H1 (cell line): Measurements from ENCODE around the gene OPCML. TPM values are rescaled to one million over a fixed set of nuclear protein-coding genes. Genes with fewer than 3 reads are reported as not detected.

ENCODE experiments used
- CTCF ChIA-PET: fragments of 300-600 bp; sonication (Branson Sonifier 250); formaldehyde crosslinking; loops from one replicate; lab custom pipeline; 2021; ENCODE audit not compliant: partially characterized antibody; lab: Charles Lee
- POLR2A ChIA-PET: fragments of 300-600 bp; sonication (Branson Sonifier 250); formaldehyde crosslinking; loops from one replicate; lab custom pipeline; 2021; ENCODE audit warnings: inconsistent platforms; ENCODE audit not compliant: partially characterized antibody; lab: Charles Lee
- DNase-seq, 2 experiments: peaks; one replicate each; pipeline versions ENCODE4 v3.0.0 to v3.0.0-alpha.2; 2010 to 2022; ENCODE audit warnings: low spot score in 2 of 2, low read depth in 1 of 2, mixed read lengths in 1 of 2
- FAIRE-seq: peaks from 2 replicates; lab custom pipeline; 2011; peaks lifted over from hg19 to GRCh38; lab: Jason Lieb, UNC
- H2AFZ ChIP-seq: 2 replicates; pipeline ENCODE4 v1.8.1; 2012; ENCODE audit warnings: low read length, inconsistent platforms
- H2AK5ac ChIP-seq: 2 replicates; pipeline ENCODE4 v1.6.1; 2013; ENCODE audit warnings: low read depth, low read length
- H2BK120ac ChIP-seq: replicated peaks from 2 replicates; pipeline ENCODE3; 2013; ENCODE audit warnings: low read depth, low read length, inconsistent platforms
- H2BK12ac ChIP-seq: 2 replicates; pipeline ENCODE4 v1.6.1; 2013; ENCODE audit warnings: low read depth, low read length
- H2BK15ac ChIP-seq: 2 replicates; pipeline ENCODE4 v1.6.1; 2013; ENCODE audit warnings: low read length
- H2BK20ac ChIP-seq: 2 replicates; pipeline ENCODE4 v1.6.1; 2013; ENCODE audit warnings: low read length
- H2BK5ac ChIP-seq: 2 replicates; pipeline ENCODE4 v1.6.1; 2013; ENCODE audit warnings: low read depth, low read length
- H3K14ac ChIP-seq: 2 replicates; pipeline ENCODE4 v1.6.1; 2013; ENCODE audit warnings: inconsistent platforms; ENCODE audit not compliant: insufficient read length
- H3K18ac ChIP-seq: 2 replicates; pipeline ENCODE4 v1.6.1; 2013; ENCODE audit warnings: low read length; ENCODE audit errors: extremely low read depth
- H3K23ac ChIP-seq: 2 replicates; pipeline ENCODE4 v1.6.1; 2013; ENCODE audit warnings: inconsistent platforms; ENCODE audit not compliant: insufficient read length
- H3K23me2 ChIP-seq: 2 replicates; pipeline ENCODE4 v1.6.1; 2013; ENCODE audit warnings: low read depth, low read length
- H3K27ac ChIP-seq: 2 replicates; pipeline ENCODE4 v1.6.1; 2011; ENCODE audit warnings: low read depth, low read length, inconsistent platforms
- H3K27me3 ChIP-seq, 4 experiments: replicated peaks in 1 of 4; 1 replicate in 1 of 4; 2 replicates in 3 of 4; pipeline versions ENCODE4 v1.6.1 to v1.8.1; 2011 to 2013; ENCODE audit warnings: low read length in 3 of 4, mild to moderate bottlenecking in 3 of 4, inconsistent platforms in 2 of 4, mixed read lengths in 2 of 4, moderate library complexity in 1 of 4; ENCODE audit not compliant: control insufficient read depth in 3 of 4, insufficient read depth in 3 of 4; ENCODE audit errors: extremely low read depth in 1 of 4
- H3K36me3 ChIP-seq, 4 experiments: 2 replicates each; pipeline versions ENCODE4 v1.6.1 to v1.8.1; 2011 to 2013; ENCODE audit warnings: mild to moderate bottlenecking in 4 of 4, low read length in 3 of 4, moderate library complexity in 2 of 4, control low read depth in 1 of 4, inconsistent platforms in 1 of 4; ENCODE audit not compliant: insufficient read depth in 4 of 4, control insufficient read depth in 2 of 4
- H3K4ac ChIP-seq: replicated peaks from 2 replicates; pipeline ENCODE3; 2013; ENCODE audit warnings: low read length, low read depth, mixed read lengths, inconsistent platforms; ENCODE audit not compliant: insufficient read length
- H3K4me1 ChIP-seq, 4 experiments: replicated peaks in 1 of 4; 1 replicate in 1 of 4; 2 replicates in 3 of 4; pipeline versions ENCODE4 v1.6.1 to v1.8.1; 2011 to 2013; ENCODE audit warnings: low read length in 3 of 4, inconsistent platforms in 2 of 4, mixed read lengths in 1 of 4; ENCODE audit not compliant: insufficient read depth in 4 of 4, control insufficient read depth in 3 of 4
- H3K4me2 ChIP-seq, 2 experiments: 2 replicates each; pipeline versions ENCODE4 v1.6.1 to v1.8.1; 2011 to 2013; ENCODE audit warnings: low read depth in 2 of 2, low read length in 2 of 2, control low read depth in 1 of 2, inconsistent platforms in 1 of 2, mild to moderate bottlenecking in 1 of 2; ENCODE audit not compliant: insufficient read depth in 1 of 2
- H3K4me3 ChIP-seq, 4 experiments: fragments of 200-600, 300-600 bp in 1 of 4; sonication (generic), shearing (Covaris generic), sonication (Bioruptor Twin) in 1 of 4; 2 replicates each; pipeline versions ENCODE4 v1.5.1 to v1.8.1; 2011 to 2016; ENCODE audit warnings: low read length in 4 of 4, low read depth in 3 of 4, control low read depth in 2 of 4, inconsistent platforms in 2 of 4, mild to moderate bottlenecking in 2 of 4, mixed read lengths in 1 of 4, moderate library complexity in 1 of 4; ENCODE audit not compliant: insufficient read depth in 2 of 4; ENCODE audit errors: extremely low read depth in 1 of 4
- H3K56ac ChIP-seq: replicated peaks from 2 replicates; pipeline ENCODE3; 2013; ENCODE audit warnings: low read depth, mild to moderate bottlenecking, mixed read lengths, low read length, inconsistent platforms; ENCODE audit not compliant: insufficient read length
- H3K79me1 ChIP-seq: 2 replicates; pipeline ENCODE4 v1.6.1; 2013; ENCODE audit warnings: low read depth, low read length, control low read depth
- H3K79me2 ChIP-seq, 2 experiments: 2 replicates each; pipeline versions ENCODE4 v1.6.1 to v1.8.1; 2012 to 2013; ENCODE audit warnings: low read length in 2 of 2, mild to moderate bottlenecking in 2 of 2, inconsistent platforms in 1 of 2; ENCODE audit not compliant: insufficient read depth in 2 of 2, control insufficient read depth in 1 of 2
- H3K9ac ChIP-seq, 4 experiments: replicated peaks in 1 of 4; 1 replicate in 1 of 4; 2 replicates in 3 of 4; pipeline versions ENCODE4 v1.6.1 to v1.8.1; 2011 to 2013; ENCODE audit warnings: low read depth in 3 of 4, low read length in 3 of 4, control low read depth in 2 of 4, mild to moderate bottlenecking in 2 of 4, moderate library complexity in 2 of 4, inconsistent platforms in 1 of 4; ENCODE audit errors: extremely low read depth in 1 of 4
- H3K9me3 ChIP-seq, 2 experiments: 2 replicates each; pipeline versions ENCODE4 v1.6.1 to v1.8.1; 2012 to 2013; ENCODE audit warnings: mild to moderate bottlenecking in 2 of 2, moderate library complexity in 2 of 2, control low read depth in 1 of 2, inconsistent platforms in 1 of 2, low read depth in 1 of 2, low read length in 1 of 2, mixed read lengths in 1 of 2; ENCODE audit not compliant: insufficient read depth in 2 of 2
- H4K20me1 ChIP-seq, 2 experiments: replicated peaks in 1 of 2; 2 replicates each; pipeline versions ENCODE3 to v1.8.1; 2011 to 2013; ENCODE audit warnings: inconsistent platforms in 2 of 2, low read length in 2 of 2, mild to moderate bottlenecking in 1 of 2; ENCODE audit not compliant: insufficient read depth in 2 of 2, control insufficient read depth in 1 of 2
- H4K5ac ChIP-seq: 2 replicates; pipeline ENCODE4 v1.6.1; 2013; ENCODE audit warnings: low read length, low read depth, mixed read lengths, inconsistent platforms; ENCODE audit not compliant: insufficient read length
- H4K8ac ChIP-seq: 2 replicates; pipeline ENCODE4 v1.8.0; 2013; ENCODE audit warnings: mild to moderate bottlenecking, moderate library complexity, low read length, inconsistent platforms; ENCODE audit not compliant: insufficient read depth; ENCODE audit errors: extremely low read depth
- H4K91ac ChIP-seq: replicated peaks from 2 replicates; pipeline ENCODE3; 2013; ENCODE audit warnings: low read length, mixed read lengths, inconsistent platforms; ENCODE audit not compliant: insufficient read length
- ASH2L ChIP-seq: fragments of 200-600, 300-600 bp; sonication (generic); IDR thresholded peaks from one replicate; pipeline ENCODE4 v1.7.1; 2017; ENCODE audit warnings: low read length
- BCL11A ChIP-seq, 2 experiments: IDR thresholded peaks; one replicate each; pipeline ENCODE4 v1.6.1; 2011; ENCODE audit warnings: low read depth in 2 of 2, low read length in 2 of 2, mild to moderate bottlenecking in 2 of 2
- CTBP2 ChIP-seq: IDR thresholded peaks from 2 replicates; pipeline ENCODE4 v1.7.0; 2011; ENCODE audit warnings: borderline replicate concordance, mild to moderate bottlenecking, moderate library complexity, mixed read lengths, low read length; ENCODE audit not compliant: insufficient read depth, insufficient read length
- FOSL1 ChIP-seq: IDR thresholded peaks from 2 replicates; pipeline ENCODE4 v1.6.1; 2011; ENCODE audit warnings: mild to moderate bottlenecking, low read depth, low read length, moderate library complexity; ENCODE audit not compliant: insufficient read depth
- JUN ChIP-seq: IDR thresholded peaks from 2 replicates; pipeline ENCODE4 v1.6.1; 2011; ENCODE audit warnings: low read depth, mild to moderate bottlenecking, improper control_type of control experiment, low read length
- KDM4A ChIP-seq: IDR thresholded peaks from one replicate; pipeline ENCODE4 v1.7.1; 2012; ENCODE audit warnings: low read depth, mild to moderate bottlenecking, moderate library complexity, low read length, inconsistent platforms; ENCODE audit not compliant: severe bottlenecking
- POU5F1 ChIP-seq: IDR thresholded peaks from 2 replicates; pipeline ENCODE4 v1.6.1; 2011; ENCODE audit warnings: low read depth, mild to moderate bottlenecking, low read length, moderate library complexity
- RBBP5 ChIP-seq: IDR thresholded peaks from 2 replicates; pipeline ENCODE4 v1.7.1; 2012; ENCODE audit warnings: low read depth, mild to moderate bottlenecking, inconsistent platforms, low read length, moderate library complexity, borderline replicate concordance
- SAP30 ChIP-seq: fragments of 300-600 bp; sonication (generic); IDR thresholded peaks from 2 replicates; pipeline ENCODE4 v1.7.1; 2012; ENCODE audit warnings: low read length, moderate library complexity, mild to moderate bottlenecking, inconsistent platforms; ENCODE audit not compliant: insufficient read depth, insufficient replicate concordance
- SUZ12 ChIP-seq: fragments of 200-600 bp; sonication (generic); IDR thresholded peaks from 2 replicates; pipeline ENCODE4 v1.6.1; 2012; ENCODE audit warnings: mild to moderate bottlenecking, inconsistent platforms, low read length, moderate library complexity, mixed read lengths
- TAF1 ChIP-seq: IDR thresholded peaks from 2 replicates; pipeline ENCODE4 v1.6.1; 2011; ENCODE audit warnings: mild to moderate bottlenecking, low read depth, low read length
- TCF12 ChIP-seq: IDR thresholded peaks from 2 replicates; pipeline ENCODE4 v1.6.1; 2011; ENCODE audit warnings: low read depth, mild to moderate bottlenecking, low read length
- USF2 ChIP-seq: IDR thresholded peaks from 2 replicates; pipeline ENCODE4 v1.6.1; 2011; ENCODE audit warnings: low read length, improper control_type of control experiment
- YY1 ChIP-seq: IDR thresholded peaks from 2 replicates; pipeline ENCODE4 v1.6.1; 2011; ENCODE audit warnings: low read depth, mild to moderate bottlenecking, low read length
- WGBS, 2 experiments: shearing (Covaris generic) in 1 of 2; methylation state at CpG; one replicate each; pipeline versions ENCODE4 v1.1.6 to v1.1.7; 2013 to 2015; ENCODE audit warnings: low lambda C conversion rate in 2 of 2, mixed read lengths in 2 of 2, inconsistent platforms in 1 of 2, low coverage in 1 of 2, missing lambda C conversion rate in 1 of 2; ENCODE audit not compliant: insufficient replicate concordance in 2 of 2, insufficient coverage in 1 of 2, insufficient read length in 1 of 2; ENCODE audit errors: extremely low coverage in 1 of 2, missing lambda C conversion rate in 1 of 2; 5-methylcytosine and 5-hydroxymethylcytosine counted together
- polyA plus RNA-seq, 7 experiments: library from polyadenylated mRNA; depleted of rRNA in 3 of 7; stranded (reverse) in 5 of 7; unstranded in 2 of 7; fragments of >200 nt in 5 of 7; fragments of 200-250 nt in 2 of 7; gene quantifications; 1 replicate in 5 of 7; 2 replicates in 1 of 7; 4 replicates in 1 of 7; pipeline versions ENCODE4 v1.2.1 to v1.2.3, GENCODE V29; 2011 to 2013; ENCODE audit warnings: missing spikeins in 2 of 7, mixed read lengths in 2 of 7
- total RNA-seq: library from RNA; stranded (reverse); fragmentation: NEBNext Ultra II Directional; extraction: Animal tissue kit (Norgen Biotek cat#: 25700); gene quantifications from 2 replicates; pipeline ENCODE4 v1.2.1, GENCODE V29; 2021

The OPCML gene
- total and polyA plus RNA-seq, 2 of the 8 experiments (the other 6 are each of a cell fraction or from before 2014, with no cell fraction given): 2.3 to 3.1 TPM

DNA sequence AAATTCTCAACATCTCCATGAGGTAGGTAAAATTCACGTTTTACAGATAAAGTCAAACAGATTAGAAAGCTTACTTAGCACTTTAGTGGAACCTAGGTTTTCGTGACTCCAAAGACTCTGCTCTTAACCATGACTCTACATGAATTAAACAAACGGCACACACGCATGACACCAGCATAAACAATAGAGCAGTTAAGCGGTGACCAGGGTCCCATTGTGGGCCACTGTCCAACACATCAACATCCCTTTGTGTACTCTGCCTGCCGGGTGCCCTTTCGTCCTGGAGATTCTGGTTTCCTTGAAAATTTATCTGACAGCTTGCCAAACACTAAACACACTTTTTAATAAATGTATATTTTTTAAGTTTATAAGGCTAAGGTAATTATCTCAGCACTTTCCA, 941.7 kb downstream of the OPCML start:
- no peaks in the 10 kb centered on the region for H3K79me1 ChIP-seq
- no peak overlapping the region for H3K9ac ChIP-seq
- H2BK12ac ChIP-seq: no peak overlapping the region
- no peak overlapping the region for H4K91ac ChIP-seq
- no peak overlapping the region for H2BK15ac ChIP-seq
- no peaks in the 10 kb centered on the region for H3K9me3 ChIP-seq
- H4K20me1 ChIP-seq: no peaks in the 10 kb centered on the region
- H4K5ac ChIP-seq: no peak overlapping the region
- H3K14ac ChIP-seq: no peak overlapping the region
- H3K23ac ChIP-seq: no peak overlapping the region
- FAIRE-seq (no peak), DNase-seq (no peak)
- no peak overlapping the region for H2BK20ac ChIP-seq
- no peak overlapping the region for H3K4me3 ChIP-seq
- no peaks in the 10 kb centered on the region for H3K36me3 ChIP-seq
- ChIA-PET CTCF (interaction anchor here (0.5 kb wide), 1 partner anchor 29 kb away, joined by 5 read pairs; no protein-coding TSS in a partner anchor), POLR2A (no interaction called here)
- no peak overlapping the region for H2AFZ ChIP-seq
- H4K8ac ChIP-seq: no peak overlapping the region
- no peak overlapping the region for H3K18ac ChIP-seq
- no peak overlapping the region for H2BK5ac ChIP-seq
- H3K27ac ChIP-seq: no peak overlapping the region
- no peaks in the 10 kb centered on the region for H3K79me2 ChIP-seq
- 90% methylated on average over 7 of the region's 7 CpGs; no CpG with 5 or more reads in 1 of the 2 experiments for WGBS, 2 experiments
- no peaks in the 10 kb centered on the region; a peak in 1 of 7 replicates for H3K4me1 ChIP-seq
- H3K4me2 ChIP-seq: no peak overlapping the region
- H3K4ac ChIP-seq: no peak overlapping the region
- H2BK120ac ChIP-seq: no peak overlapping the region
- H3K56ac ChIP-seq: no peak overlapping the region
- H3K27me3 ChIP-seq: no peaks in the 10 kb centered on the region
- no peaks in the 10 kb centered on the region for H3K23me2 ChIP-seq
- H2AK5ac ChIP-seq: no peak overlapping the region
- TF ChIP-seq SUZ12 (no peak), JUN (no peak), KDM4A (no peak), USF2 (no peak), BCL11A (IDR thresholded peaks at IDR 0.05; ENCODE audit: low read depth in 2 of 2, low read length in 2 of 2) (no peak), TAF1 (no peak), TCF12 (no peak), ASH2L (no peak), POU5F1 (no peak), CTBP2 (no peak), YY1 (no peak), SAP30 (no peak), RBBP5 (no peak), FOSL1 (no peak)
